ENCODE data around the gene DHRS1.

DHRS1 gene

GRCh38 chr14:24339284-24340151 is 39.9 kb upstream of the DHRS1 start, which contains the start of gene RIPK3:
TSS of gene RIPK3 (minus strand) at chr14:24339991. CDS start at chr14:24339826, 165 bp downstream.
- no peak for TF ChIP-seq CTCF (IDR thresholded peaks at IDR 0.05; ENCODE audit: low read depth, low read length)
- H3K4me3 ChIP-seq (ENCODE audit: low read depth, low read length), result no peak within 1 kb of the TSS

GRCh38 chr14:24338843-24339242 is 39.3 kb upstream of the DHRS1 start:
- no peak for TF ChIP-seq CTCF (IDR thresholded peaks at IDR 0.05; ENCODE audit: low read depth, low read length)
- no peak overlapping the region for H3K4me3 ChIP-seq (ENCODE audit: low read depth, low read length)

GRCh38 chr14:24337824-24338175 is 38.2 kb upstream of the DHRS1 start:
- no peak overlapping the region for H3K4me3 ChIP-seq (ENCODE audit: low read depth, low read length)
- no peak for TF ChIP-seq CTCF (IDR thresholded peaks at IDR 0.05; ENCODE audit: low read depth, low read length)

GRCh38 chr14:24337144-24337823 is 37.7 kb upstream of the DHRS1 start:
- no peak overlapping the region for H3K4me3 ChIP-seq (ENCODE audit: low read depth, low read length)
- no peak for TF ChIP-seq CTCF (IDR thresholded peaks at IDR 0.05; ENCODE audit: low read depth, low read length)

- H3K4me3 ChIP-seq (ENCODE audit: low read depth, low read length), result no peak overlapping the region
- TF ChIP-seq CTCF (IDR thresholded peaks at IDR 0.05; ENCODE audit: low read depth, low read length), result no peak
Observed at GRCh38 chr14:24335461-24336171, 36.0 kb upstream of the DHRS1 start.

DNA sequence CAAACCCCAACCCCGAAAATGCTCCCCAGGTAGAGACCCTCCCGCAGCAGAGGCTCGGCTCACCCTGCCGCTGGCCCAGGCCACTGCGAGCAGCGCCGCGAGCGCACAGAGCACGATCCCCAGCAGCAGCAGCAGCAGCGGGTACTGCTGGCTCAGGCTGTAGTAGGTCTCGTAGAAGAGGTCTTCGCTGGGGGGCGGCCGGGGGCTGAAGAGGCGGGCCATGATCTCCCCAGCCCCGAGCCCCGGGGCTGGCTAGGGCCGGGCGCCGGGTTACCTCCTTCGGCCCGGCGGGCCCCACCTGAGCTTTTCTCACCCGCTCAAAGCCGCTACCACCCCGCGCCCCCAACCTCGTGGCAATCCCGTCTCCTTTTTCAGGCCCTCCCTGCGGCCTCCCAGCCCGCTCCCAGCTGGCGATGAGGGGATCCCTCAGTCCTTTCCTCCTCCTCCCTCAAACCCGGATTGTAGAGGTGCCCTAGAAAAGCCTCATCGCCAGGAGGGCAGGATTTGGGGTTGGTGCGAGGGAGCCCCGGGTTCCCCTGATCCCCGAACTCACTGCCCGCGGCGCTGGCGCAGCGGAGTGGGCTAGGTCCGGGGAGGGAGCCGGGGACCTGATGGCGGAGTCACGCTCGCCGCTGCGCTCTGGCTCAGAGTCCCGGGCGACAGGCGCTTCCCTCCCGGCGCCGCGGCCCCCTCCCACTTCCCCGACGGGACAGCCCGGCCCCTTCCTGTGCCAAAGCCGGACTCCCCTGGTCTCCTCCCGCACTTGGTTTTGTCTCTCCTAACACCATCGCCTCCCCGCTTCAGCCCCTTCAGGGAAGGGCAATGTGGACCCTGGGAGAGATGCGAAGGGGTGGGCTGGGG is 35.1 kb upstream of the DHRS1 start, which contains the start of gene ADCY4:
Gene ADCY4, minus strand, starts transcription at position 641 of the 861 bp plus-strand sequence. Its CDS starts 419 bp downstream, at position 222.
- no peak for TF ChIP-seq CTCF (IDR thresholded peaks at IDR 0.05; ENCODE audit: low read depth, low read length)
- peak within 1 kb of the TSS; percentile 48 for H3K4me3 ChIP-seq (ENCODE audit: low read depth, low read length)
